ENCODE data around the gene CLEC3B.
"Not testable (repeated sequence)": the region's sequence is repeated elsewhere in the genome, so short reads cannot be mapped to it uniquely, and the experiment has no call there.

GRCh38 chr3:45053805-45054195 lies 27.7 kb downstream of the CLEC3B start:
- not testable (repeated sequence) for TF ChIP-seq POLR2A, POLR2AphosphoS5 (IDR thresholded peaks at IDR 0.05; ENCODE audit: low read depth, low read length)

All from GM12891 (cell line).